KMS-11 (cell line): Measurements from ENCODE around the gene LRTM1.

Experiments
- H2AFZ ChIP-seq: fragments of 200-600 bp; sonication (generic); 2 replicates; pipeline ENCODE4 v1.6.1; 2016; ENCODE audit warnings: antibody characterized with exemption, mixed run types, low read depth
- H3K27ac ChIP-seq: fragments of 200-600 bp; sonication (generic); 2 replicates; pipeline ENCODE4 v1.6.1; 2016; ENCODE audit warnings: mild to moderate bottlenecking, mixed run types
- H3K27me3 ChIP-seq: fragments of 200-600 bp; sonication (generic); 2 replicates; pipeline ENCODE4 v1.6.1; 2017; ENCODE audit warnings: mild to moderate bottlenecking, low read depth, mixed run types, moderate library complexity; ENCODE audit not compliant: insufficient read depth
- H3K36me3 ChIP-seq: fragments of 200-600 bp; sonication (generic); 2 replicates; pipeline ENCODE4 v1.6.1; 2017; ENCODE audit warnings: mild to moderate bottlenecking, mixed run types; ENCODE audit not compliant: insufficient read depth
- H3K4me1 ChIP-seq: fragments of 200-600 bp; sonication (generic); 2 replicates; pipeline ENCODE4 v1.6.1; 2016; ENCODE audit warnings: mild to moderate bottlenecking, low read depth, mixed run types; ENCODE audit not compliant: poor library complexity, severe bottlenecking
- H3K4me2 ChIP-seq: fragments of 200-600 bp; sonication (generic); 2 replicates; pipeline ENCODE4 v1.7.0; 2016; ENCODE audit warnings: mild to moderate bottlenecking, mixed run types
- H3K4me3 ChIP-seq: fragments of 200-600 bp; sonication (generic); IDR thresholded peaks from 2 replicates; pipeline ENCODE4 v1.6.1; 2017; ENCODE audit warnings: low read depth, low read length, mixed read lengths; ENCODE audit not compliant: insufficient read depth
- H3K79me2 ChIP-seq: fragments of 200-600 bp; sonication (generic); 2 replicates; pipeline ENCODE4 v1.6.1; 2016; ENCODE audit warnings: low read depth, mixed run types; ENCODE audit not compliant: insufficient read depth
- H3K9ac ChIP-seq: fragments of 200-600 bp; sonication (generic); 2 replicates; pipeline ENCODE4 v1.6.1; 2016; ENCODE audit warnings: mild to moderate bottlenecking, mixed run types
- H4K20me1 ChIP-seq: fragments of 200-600 bp; sonication (generic); 2 replicates; pipeline ENCODE4 v1.6.1; 2016; ENCODE audit warnings: mild to moderate bottlenecking, mixed run types; ENCODE audit not compliant: insufficient read depth
- CTCF ChIP-seq: fragments of 200-600 bp; sonication (generic); conservative IDR thresholded peaks from 2 replicates; pipeline ENCODE4 v1.6.1; 2017; ENCODE audit warnings: low read depth, mild to moderate bottlenecking, antibody characterized with exemption, low read length, moderate library complexity, mixed read lengths

LRTM1 gene

GRCh38 chr3:54935869-54936268 is 8.0 kb upstream of the LRTM1 start:
- Histone ChIP-seq H3K79me2 (no peaks in the 10 kb centered on the region), H3K4me1 (no peaks in the 10 kb centered on the region), H3K27me3 (no peaks in the 10 kb centered on the region), H3K27ac (no peak overlapping the region), H3K4me2 (no peak overlapping the region), H3K9ac (no peak overlapping the region), H3K4me3 (no peak overlapping the region), H4K20me1 (no peaks in the 10 kb centered on the region), H2AFZ (no peak overlapping the region), H3K36me3 (no peaks in the 10 kb centered on the region)
- no peak for TF ChIP-seq CTCF

GRCh38 chr3:54932606-54933005 is 4.7 kb upstream of the LRTM1 start:
- Histone ChIP-seq H2AFZ (no peak overlapping the region), H3K4me3 (no peak overlapping the region), H3K79me2 (no peaks in the 10 kb centered on the region), H3K9ac (no peak overlapping the region), H3K27me3 (no peaks in the 10 kb centered on the region), H3K27ac (no peak overlapping the region), H3K4me1 (no peaks in the 10 kb centered on the region), H4K20me1 (no peaks in the 10 kb centered on the region), H3K4me2 (no peak overlapping the region), H3K36me3 (no peaks in the 10 kb centered on the region)
- no peak for TF ChIP-seq CTCF

- no peaks in the 10 kb centered on the region for H4K20me1 ChIP-seq
- no peaks in the 10 kb centered on the region for H3K79me2 ChIP-seq
- H2AFZ ChIP-seq = no peak overlapping the region
- TF ChIP-seq CTCF = no peak
- H3K27me3 ChIP-seq = no peaks in the 10 kb centered on the region
- no peak overlapping the region for H3K27ac ChIP-seq
- no peak overlapping the region for H3K4me2 ChIP-seq
- no peaks in the 10 kb centered on the region for H3K36me3 ChIP-seq
- no peak overlapping the region for H3K4me3 ChIP-seq
- H3K9ac ChIP-seq = no peak overlapping the region
- H3K4me1 ChIP-seq = no peaks in the 10 kb centered on the region
Observed at GRCh38 chr3:54931182-54931581, 3.3 kb upstream of the LRTM1 start.

GRCh38 chr3:54918516-54918915 is 9.3 kb downstream of the LRTM1 start:
- H2AFZ ChIP-seq = no peak overlapping the region
- TF ChIP-seq CTCF = no peak
- H3K4me3 ChIP-seq = no peak overlapping the region
- H3K9ac ChIP-seq = no peak overlapping the region
- H3K36me3 ChIP-seq = no peaks in the 10 kb centered on the region
- H3K27ac ChIP-seq = no peak overlapping the region
- no peaks in the 10 kb centered on the region for H3K27me3 ChIP-seq
- H3K79me2 ChIP-seq = no peaks in the 10 kb centered on the region
- H3K4me1 ChIP-seq = no peaks in the 10 kb centered on the region
- no peak overlapping the region for H3K4me2 ChIP-seq
- H4K20me1 ChIP-seq = no peaks in the 10 kb centered on the region

- no peak overlapping the region for H3K4me2 ChIP-seq
- H3K36me3 ChIP-seq = no peaks in the 10 kb centered on the region
- no peak for TF ChIP-seq CTCF
Observed at GRCh38 chr3:54917862-54918261, 10.0 kb downstream of the LRTM1 start.

More at GRCh38 chr3:54917862-54918261, 10.0 kb downstream of the LRTM1 start:
- Histone ChIP-seq H3K79me2 (no peaks in the 10 kb centered on the region), H3K27me3 (no peaks in the 10 kb centered on the region), H4K20me1 (no peaks in the 10 kb centered on the region), H3K27ac (no peak overlapping the region), H2AFZ (no peak overlapping the region), H3K9ac (no peak overlapping the region), H3K4me1 (no peaks in the 10 kb centered on the region), H3K4me3 (no peak overlapping the region)
